Measurements from ENCODE around the gene DOCK2.

DNA sequence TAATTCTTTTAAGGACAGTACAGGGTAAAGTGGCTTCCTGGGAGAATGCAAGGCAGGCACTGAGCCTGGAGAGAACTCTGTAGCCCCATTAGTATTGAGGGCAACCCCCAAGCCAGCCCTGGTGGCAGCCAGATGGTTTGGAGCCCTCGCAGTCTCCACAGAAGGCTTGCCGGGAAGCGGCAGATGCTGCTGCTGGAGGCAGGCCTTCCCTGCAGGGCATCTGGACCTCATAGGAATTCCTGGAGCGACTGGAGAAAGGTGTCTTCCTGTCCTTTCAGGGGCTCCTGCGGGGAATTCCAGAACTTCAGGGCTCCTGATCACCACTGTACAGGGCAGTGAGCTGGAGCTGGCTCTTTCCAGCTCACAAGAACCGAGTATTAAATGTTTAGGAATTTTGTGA, 175.7 kb downstream of the DOCK2 start:
- TF ChIP-seq, protein P1, sequence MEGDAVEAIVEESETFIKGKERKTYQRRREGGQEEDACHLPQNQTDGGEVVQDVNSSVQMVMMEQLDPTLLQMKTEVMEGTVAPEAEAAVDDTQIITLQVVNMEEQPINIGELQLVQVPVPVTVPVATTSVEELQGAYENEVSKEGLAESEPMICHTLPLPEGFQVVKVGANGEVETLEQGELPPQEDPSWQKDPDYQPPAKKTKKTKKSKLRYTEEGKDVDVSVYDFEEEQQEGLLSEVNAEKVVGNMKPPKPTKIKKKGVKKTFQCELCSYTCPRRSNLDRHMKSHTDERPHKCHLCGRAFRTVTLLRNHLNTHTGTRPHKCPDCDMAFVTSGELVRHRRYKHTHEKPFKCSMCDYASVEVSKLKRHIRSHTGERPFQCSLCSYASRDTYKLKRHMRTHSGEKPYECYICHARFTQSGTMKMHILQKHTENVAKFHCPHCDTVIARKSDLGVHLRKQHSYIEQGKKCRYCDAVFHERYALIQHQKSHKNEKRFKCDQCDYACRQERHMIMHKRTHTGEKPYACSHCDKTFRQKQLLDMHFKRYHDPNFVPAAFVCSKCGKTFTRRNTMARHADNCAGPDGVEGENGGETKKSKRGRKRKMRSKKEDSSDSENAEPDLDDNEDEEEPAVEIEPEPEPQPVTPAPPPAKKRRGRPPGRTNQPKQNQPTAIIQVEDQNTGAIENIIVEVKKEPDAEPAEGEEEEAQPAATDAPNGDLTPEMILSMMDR (IDR thresholded peaks at IDR 0.05): no peak
- no peak for TF ChIP-seq ZFX (IDR thresholded peaks at IDR 0.05; ENCODE audit: borderline replicate concordance)
